Neutrophil (primary cell): ENCODE data around the gene NIPSNAP3A.
"Not testable (repeated sequence)": the region's sequence is repeated elsewhere in the genome, so short reads cannot be mapped to it uniquely, and the experiment has no call there.

ENCODE experiments used
- H3K27ac ChIP-seq: fragments of 200-600 bp; sonication (generic); 2 replicates; pipeline ENCODE4 v1.5.1; 2016; ENCODE audit warnings: mild to moderate bottlenecking, moderate library complexity
- H3K27me3 ChIP-seq: fragments of 200-600 bp; sonication (generic); 2 replicates; pipeline ENCODE4 v1.6.0; 2016; ENCODE audit warnings: mild to moderate bottlenecking
- H3K36me3 ChIP-seq: fragments of 200-600 bp; sonication (generic); 2 replicates; pipeline ENCODE4 v1.5.1; 2017
- H3K4me1 ChIP-seq, 2 experiments: fragments of 200-600 bp in 1 of 2; sonication (generic) in 1 of 2; 1 replicate in 1 of 2; 2 replicates in 1 of 2; pipeline versions ENCODE4 v1.5.1 to v1.6.1; 2013 to 2016; ENCODE audit warnings: low read depth in 1 of 2, low read length in 1 of 2, mild to moderate bottlenecking in 1 of 2, moderate library complexity in 1 of 2; ENCODE audit not compliant: control insufficient read depth in 1 of 2, insufficient read depth in 1 of 2
- H3K4me3 ChIP-seq, 2 experiments: fragments of 200-600 bp in 1 of 2; sonication (generic) in 1 of 2; 1 replicate in 1 of 2; 2 replicates in 1 of 2; pipeline ENCODE4 v1.5.1; 2013 to 2016; ENCODE audit warnings: low read depth in 1 of 2, low read length in 1 of 2, mild to moderate bottlenecking in 1 of 2, moderate library complexity in 1 of 2
- H3K9me3 ChIP-seq: fragments of 200-600 bp; sonication (generic); 2 replicates; pipeline ENCODE4 v1.5.1; 2016
- TF ChIP-seq, protein P1 (sequence below): fragments of 200-600 bp; sonication (generic); IDR thresholded peaks from 2 replicates; pipeline ENCODE4 v1.5.1; 2016; ENCODE audit warnings: antibody characterized with exemption

Gene NIPSNAP3A

GRCh38 chr9:104767507-104767906 lies 20.0 kb downstream of the NIPSNAP3A start:
- no peak overlapping the region for H3K4me3 ChIP-seq
- no peaks in the 10 kb centered on the region for H3K36me3 ChIP-seq
- H3K27ac ChIP-seq: no peak overlapping the region
- no peaks in the 10 kb centered on the region for H3K9me3 ChIP-seq
- peaks cover 4% of the 10 kb centered on the region for H3K27me3 ChIP-seq
- H3K4me1 ChIP-seq: peaks cover 15 to 16% of the 10 kb centered on the region in 2 experiments
- TF ChIP-seq, protein P1, sequence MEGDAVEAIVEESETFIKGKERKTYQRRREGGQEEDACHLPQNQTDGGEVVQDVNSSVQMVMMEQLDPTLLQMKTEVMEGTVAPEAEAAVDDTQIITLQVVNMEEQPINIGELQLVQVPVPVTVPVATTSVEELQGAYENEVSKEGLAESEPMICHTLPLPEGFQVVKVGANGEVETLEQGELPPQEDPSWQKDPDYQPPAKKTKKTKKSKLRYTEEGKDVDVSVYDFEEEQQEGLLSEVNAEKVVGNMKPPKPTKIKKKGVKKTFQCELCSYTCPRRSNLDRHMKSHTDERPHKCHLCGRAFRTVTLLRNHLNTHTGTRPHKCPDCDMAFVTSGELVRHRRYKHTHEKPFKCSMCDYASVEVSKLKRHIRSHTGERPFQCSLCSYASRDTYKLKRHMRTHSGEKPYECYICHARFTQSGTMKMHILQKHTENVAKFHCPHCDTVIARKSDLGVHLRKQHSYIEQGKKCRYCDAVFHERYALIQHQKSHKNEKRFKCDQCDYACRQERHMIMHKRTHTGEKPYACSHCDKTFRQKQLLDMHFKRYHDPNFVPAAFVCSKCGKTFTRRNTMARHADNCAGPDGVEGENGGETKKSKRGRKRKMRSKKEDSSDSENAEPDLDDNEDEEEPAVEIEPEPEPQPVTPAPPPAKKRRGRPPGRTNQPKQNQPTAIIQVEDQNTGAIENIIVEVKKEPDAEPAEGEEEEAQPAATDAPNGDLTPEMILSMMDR: no peak

DNA sequence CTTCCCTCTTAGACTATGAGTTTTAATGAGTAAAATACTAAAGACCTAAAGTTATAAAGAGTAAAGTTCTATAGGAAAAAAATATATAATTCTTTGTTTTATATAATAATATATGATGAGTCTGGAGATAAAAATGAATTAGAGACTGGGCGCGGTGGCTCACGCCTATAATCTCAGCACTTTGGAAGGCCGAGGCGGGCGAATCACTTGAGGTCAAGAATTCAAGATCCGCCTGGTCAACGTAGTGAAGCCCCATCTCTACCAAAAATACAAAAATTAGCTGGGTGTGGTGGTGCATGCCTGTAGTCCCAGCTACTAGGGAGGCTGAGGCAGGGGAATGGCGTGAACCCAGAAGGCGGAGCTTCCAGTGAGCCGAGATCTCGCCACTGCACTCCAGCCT lies 21.5 kb downstream of the NIPSNAP3A start:
- H3K4me1 ChIP-seq: peaks cover 10 to 11% of the 10 kb centered on the region in 2 experiments
- not testable (repeated sequence) for H3K9me3 ChIP-seq, H3K27ac ChIP-seq, H3K36me3 ChIP-seq, H3K4me3 ChIP-seq, H3K27me3 ChIP-seq

- peaks cover 5 to 6% of the 10 kb centered on the region in 2 experiments for H3K4me1 ChIP-seq
- H3K27ac ChIP-seq: no peak overlapping the region
- TF ChIP-seq, protein P1: no peak
- no peaks in the 10 kb centered on the region for H3K36me3 ChIP-seq
- H3K9me3 ChIP-seq: no peaks in the 10 kb centered on the region
- H3K27me3 ChIP-seq: no peaks in the 10 kb centered on the region
- H3K4me3 ChIP-seq: no peak overlapping the region
Observed at GRCh38 chr9:104769655-104770054, 22.2 kb downstream of the NIPSNAP3A start.

- TF ChIP-seq, protein P1: no peak
- Histone ChIP-seq H3K4me1 (no peaks in the 10 kb centered on the region), H3K27ac (no peak overlapping the region), H3K4me3 (no peak overlapping the region), H3K9me3 (no peaks in the 10 kb centered on the region), H3K27me3 (no peaks in the 10 kb centered on the region), H3K36me3 (no peaks in the 10 kb centered on the region)
Observed at GRCh38 chr9:104772714-104773510, 25.4 kb downstream of the NIPSNAP3A start.

DNA sequence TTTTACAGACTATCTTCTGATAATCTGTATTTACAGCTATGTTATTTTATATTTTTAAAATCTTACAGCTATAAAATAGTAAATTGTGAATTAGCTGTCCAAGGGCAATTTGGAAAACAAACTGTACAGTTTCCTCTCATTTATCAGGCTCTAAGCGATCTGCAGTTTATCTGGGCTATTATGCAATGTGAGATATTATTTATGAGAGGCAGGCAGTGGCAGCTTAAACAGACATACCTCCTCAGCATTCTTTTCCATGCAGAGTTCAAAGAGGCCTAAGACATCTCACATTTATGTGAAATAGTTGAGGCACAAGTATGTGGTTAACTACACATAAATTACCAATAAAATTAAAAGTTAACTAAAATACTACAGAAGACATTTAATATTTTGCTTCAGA lies 26.6 kb downstream of the NIPSNAP3A start:
- TF ChIP-seq, protein P1: no peak
- Histone ChIP-seq H3K9me3 (no peaks in the 10 kb centered on the region), H3K27me3 (no peaks in the 10 kb centered on the region), H3K4me1 (no peaks in the 10 kb centered on the region), H3K4me3 (no peak overlapping the region), H3K36me3 (no peaks in the 10 kb centered on the region), H3K27ac (no peak overlapping the region)

DNA sequence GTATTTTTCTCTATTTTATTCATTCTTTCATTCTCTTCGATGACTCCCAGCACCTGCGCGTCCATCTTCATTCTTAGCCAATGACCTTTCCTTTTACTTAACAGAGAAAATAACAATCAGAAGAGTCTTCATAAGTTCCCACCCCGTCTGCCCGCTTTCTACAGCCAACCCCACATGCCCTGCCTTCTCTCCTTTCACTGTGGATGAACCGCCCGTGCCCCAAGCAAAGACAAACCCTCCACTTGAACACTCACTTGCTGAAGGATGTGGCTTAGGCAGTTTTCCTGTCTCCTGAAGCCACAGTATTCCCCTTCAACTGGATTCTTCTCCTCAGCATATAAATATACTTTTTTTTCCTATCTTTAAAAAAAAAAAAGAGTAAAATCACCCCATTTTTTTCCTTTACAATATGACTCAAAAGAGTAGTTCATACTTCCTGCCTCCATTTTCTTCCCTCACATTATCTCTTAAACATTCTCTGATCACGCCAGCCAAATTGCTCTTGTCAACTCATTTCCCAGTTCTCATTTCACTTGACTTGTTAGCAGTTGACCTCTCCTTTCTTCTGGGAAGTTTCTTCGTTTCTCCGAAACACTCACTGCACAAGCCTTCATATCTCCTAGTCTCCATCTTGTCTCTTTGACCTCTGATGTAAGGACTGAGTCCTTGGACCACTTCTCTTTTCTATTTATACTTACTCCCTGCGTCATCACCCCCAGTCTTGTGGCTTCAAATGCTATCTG lies 27.5 kb downstream of the NIPSNAP3A start:
- H3K27ac ChIP-seq: no peak overlapping the region
- TF ChIP-seq, protein P1: no peak
- H3K27me3 ChIP-seq: no peaks in the 10 kb centered on the region
- no peaks in the 10 kb centered on the region for H3K36me3 ChIP-seq
- H3K4me3 ChIP-seq: no peak overlapping the region
- H3K9me3 ChIP-seq: no peaks in the 10 kb centered on the region
- H3K4me1 ChIP-seq: no peaks in the 10 kb centered on the region
